ENCODE measurements around the gene BMP8B. TPM values are rescaled to one million over a fixed set of nuclear protein-coding genes. Genes with fewer than 3 reads are reported as not detected.
"Not testable (repeated sequence)": the region's sequence is repeated elsewhere in the genome, so short reads cannot be mapped to it uniquely, and the experiment has no call there.

Gene BMP8B
- total RNA-seq, 8 experiments from 2014 or later = 0.20 to 3.5 (median 1.1) TPM

- H3K27ac ChIP-seq; H3K4me3 ChIP-seq; in situ Hi-C loops (cut with MboI; ENCODE audit: low pct_unique_long_range_greater_than_20kb in 2 of 9, low sequenced_read_pairs in 9 of 9, unreplicated experiment in 9 of 9): not testable (repeated sequence)
- peaks cover 5 to 16% of the 10 kb centered on the region in 2 donors for H3K4me1 ChIP-seq (replicated peaks in 1 of 2)
- ATAC-seq (replicated peaks in 6 of 8) = peak in 4 of 8 experiments; percentile 11 to 26 (median 20)
- 50 to 100% (median 81%) methylated on average over 1 to 3 of the region's 12 CpGs; no CpG with 5 or more reads in 4 of the 10 experiments for WGBS, 10 experiments
Measured at GRCh38 chr1:39786303-39787107, 2.2 kb downstream of the BMP8B start.

- peaks cover 5 to 12% of the 10 kb centered on the region in 2 donors for H3K4me1 ChIP-seq (replicated peaks in 1 of 2)
- ATAC-seq (replicated peaks in 6 of 8); in situ Hi-C loops (cut with MboI; ENCODE audit: low pct_unique_long_range_greater_than_20kb in 2 of 9, low sequenced_read_pairs in 9 of 9, unreplicated experiment in 9 of 9); H3K4me3 ChIP-seq; H3K27ac ChIP-seq: not testable (repeated sequence)
- WGBS, 10 experiments = 57 to 96% (median 77%) methylated on average over 1 to 10 of the region's 10 CpGs; no CpG with 5 or more reads in 1 of the 10 experiments
Measured at GRCh38 chr1:39782685-39783084, 6.0 kb downstream of the BMP8B start.

- ATAC-seq (replicated peaks in 6 of 8) = no peak
- peaks cover 5 to 12% of the 10 kb centered on the region in 2 donors for H3K4me1 ChIP-seq (replicated peaks in 1 of 2)
- 20 to 95% (median 80%) methylated on average over 1 to 6 of the region's 6 CpGs; no CpG with 5 or more reads in 1 of the 10 experiments for WGBS, 10 experiments
- no peak overlapping the region for H3K27ac ChIP-seq
- in situ Hi-C loops (cut with MboI; ENCODE audit: low pct_unique_long_range_greater_than_20kb in 2 of 9, low sequenced_read_pairs in 9 of 9, unreplicated experiment in 9 of 9) = no loop called here
- no peak overlapping the region for H3K4me3 ChIP-seq
Measured at GRCh38 chr1:39782103-39782502, 6.6 kb downstream of the BMP8B start.

- H3K4me3 ChIP-seq = no peak overlapping the region
- in situ Hi-C loops (cut with MboI; ENCODE audit: low pct_unique_long_range_greater_than_20kb in 2 of 9, low sequenced_read_pairs in 9 of 9, unreplicated experiment in 9 of 9) = no loop called here
- no peak overlapping the region for H3K27ac ChIP-seq
- WGBS, 10 experiments = 21 to 85% (median 55%) methylated on average over 2 of the region's 2 CpGs; no CpG with 5 or more reads in 2 of the 10 experiments
- ATAC-seq (replicated peaks in 6 of 8) = no peak
- H3K4me1 ChIP-seq (replicated peaks in 1 of 2) = peaks cover 4 to 11% of the 10 kb centered on the region in 2 donors
Measured at GRCh38 chr1:39781349-39781715, 7.3 kb downstream of the BMP8B start.

GRCh38 chr1:39779821-39780220 is 8.8 kb downstream of the BMP8B start:
- in situ Hi-C loops (cut with MboI; ENCODE audit: low pct_unique_long_range_greater_than_20kb in 2 of 9, low sequenced_read_pairs in 9 of 9, unreplicated experiment in 9 of 9) = no loop called here
- no peak overlapping the region for H3K4me3 ChIP-seq
- 60 to 100% (median 70%) methylated on average over 1 to 5 of the region's 5 CpGs; no CpG with 5 or more reads in 3 of the 10 experiments for WGBS, 10 experiments
- no peaks in the 10 kb centered on the region for H3K4me1 ChIP-seq (replicated peaks in 1 of 2)
- no peak overlapping the region for H3K27ac ChIP-seq
- ATAC-seq (replicated peaks in 6 of 8) = no peak

- in situ Hi-C loops (cut with MboI; ENCODE audit: low pct_unique_long_range_greater_than_20kb in 2 of 9, low sequenced_read_pairs in 9 of 9, unreplicated experiment in 9 of 9) = no loop called here
Measured at GRCh38 chr1:39779137-39779536, 9.5 kb downstream of the BMP8B start.

GRCh38 chr1:39778463-39779099 is 10.1 kb downstream of the BMP8B start:
- H3K27ac ChIP-seq; H3K4me1 ChIP-seq (replicated peaks in 1 of 2); H3K4me3 ChIP-seq; in situ Hi-C loops (cut with MboI; ENCODE audit: low pct_unique_long_range_greater_than_20kb in 2 of 9, low sequenced_read_pairs in 9 of 9, unreplicated experiment in 9 of 9); ATAC-seq (replicated peaks in 6 of 8): not testable (repeated sequence)
- WGBS, 10 experiments = 100% methylated on average over 1 of the region's 12 CpGs; no CpG with 5 or more reads in 8 of the 10 experiments

More at GRCh38 chr1:39779137-39779536, 9.5 kb downstream of the BMP8B start:
- Histone ChIP-seq H3K4me1 (replicated peaks in 1 of 2) (no peaks in the 10 kb centered on the region), H3K27ac (no peak overlapping the region), H3K4me3 (no peak overlapping the region)
- ATAC-seq (replicated peaks in 6 of 8) = no peak
- 60 to 100% (median 100%) methylated on average over 1 of the region's 7 CpGs; no CpG with 5 or more reads in 5 of the 10 experiments for WGBS, 10 experiments

GRCh38 chr1:39777896-39778295 is 10.8 kb downstream of the BMP8B start:
- ATAC-seq (replicated peaks in 6 of 8); H3K27ac ChIP-seq; H3K4me3 ChIP-seq; in situ Hi-C loops (cut with MboI; ENCODE audit: low pct_unique_long_range_greater_than_20kb in 2 of 9, low sequenced_read_pairs in 9 of 9, unreplicated experiment in 9 of 9); H3K4me1 ChIP-seq (replicated peaks in 1 of 2): not testable (repeated sequence)
- WGBS, 10 experiments = no CpG with 5 or more reads among the region's 17 CpGs

GRCh38 chr1:39777306-39777705 is 11.4 kb downstream of the BMP8B start:
- in situ Hi-C loops (cut with MboI; ENCODE audit: low pct_unique_long_range_greater_than_20kb in 2 of 9, low sequenced_read_pairs in 9 of 9, unreplicated experiment in 9 of 9) = no loop called here
- Histone ChIP-seq H3K4me3 (no peak overlapping the region), H3K27ac (no peak overlapping the region), H3K4me1 (replicated peaks in 1 of 2) (no peaks in the 10 kb centered on the region)
- no peak for ATAC-seq (replicated peaks in 6 of 8)
- 29 to 100% (median 78%) methylated on average over 1 to 2 of the region's 4 CpGs; no CpG with 5 or more reads in 6 of the 10 experiments for WGBS, 10 experiments

- 36 to 94% (median 79%) methylated on average over 2 to 4 of the region's 4 CpGs for WGBS, 10 experiments
- no peak for ATAC-seq (replicated peaks in 6 of 8)
- Histone ChIP-seq H3K27ac (no peak overlapping the region), H3K4me1 (replicated peaks in 1 of 2) (no peaks in the 10 kb centered on the region), H3K4me3 (no peak overlapping the region)
- in situ Hi-C loops (cut with MboI; ENCODE audit: low pct_unique_long_range_greater_than_20kb in 2 of 9, low sequenced_read_pairs in 9 of 9, unreplicated experiment in 9 of 9) = no loop called here
Measured at GRCh38 chr1:39776886-39777285, 11.8 kb downstream of the BMP8B start.

- Histone ChIP-seq H3K4me3 (no peak overlapping the region), H3K4me1 (replicated peaks in 1 of 2) (no peaks in the 10 kb centered on the region), H3K27ac (no peak overlapping the region)
- WGBS, 10 experiments = 67 to 100% (median 88%) methylated on average over 1 to 10 of the region's 12 CpGs; no CpG with 5 or more reads in 4 of the 10 experiments
- ATAC-seq (replicated peaks in 6 of 8) = no peak
- in situ Hi-C loops (cut with MboI; ENCODE audit: low pct_unique_long_range_greater_than_20kb in 2 of 9, low sequenced_read_pairs in 9 of 9, unreplicated experiment in 9 of 9) = no loop called here
Measured at GRCh38 chr1:39776400-39776713, 12.3 kb downstream of the BMP8B start.

- H3K4me3 ChIP-seq; H3K27ac ChIP-seq; H3K4me1 ChIP-seq (replicated peaks in 1 of 2); ATAC-seq (replicated peaks in 6 of 8); in situ Hi-C loops (cut with MboI; ENCODE audit: low pct_unique_long_range_greater_than_20kb in 2 of 9, low sequenced_read_pairs in 9 of 9, unreplicated experiment in 9 of 9): not testable (repeated sequence)
- 65 to 75% methylated on average over 3 to 4 of the region's 20 CpGs; no CpG with 5 or more reads in 8 of the 10 experiments for WGBS, 10 experiments
Measured at GRCh38 chr1:39775676-39776399, 12.8 kb downstream of the BMP8B start.

GRCh38 chr1:39775141-39775540 is 13.5 kb downstream of the BMP8B start:
- ATAC-seq (replicated peaks in 6 of 8); H3K27ac ChIP-seq; H3K4me3 ChIP-seq; in situ Hi-C loops (cut with MboI; ENCODE audit: low pct_unique_long_range_greater_than_20kb in 2 of 9, low sequenced_read_pairs in 9 of 9, unreplicated experiment in 9 of 9); H3K4me1 ChIP-seq (replicated peaks in 1 of 2): not testable (repeated sequence)
- WGBS, 10 experiments = 70 to 100% (median 82%) methylated on average over 1 to 8 of the region's 11 CpGs; no CpG with 5 or more reads in 6 of the 10 experiments

Data from motor neuron (in vitro differentiated cells).